GM21619 (cell line): ENCODE data around the gene TCF7L2.
"Not testable (repeated sequence)": the region's sequence is repeated elsewhere in the genome, so short reads cannot be mapped to it uniquely, and the experiment has no call there.

Experiments used
- ATAC-seq: cut with Tn5 transposase; IDR thresholded peaks from one replicate; pipeline ENCODE4 v1.9.1; 2021; ENCODE audit not compliant: unreplicated experiment

Gene TCF7L2

DNA sequence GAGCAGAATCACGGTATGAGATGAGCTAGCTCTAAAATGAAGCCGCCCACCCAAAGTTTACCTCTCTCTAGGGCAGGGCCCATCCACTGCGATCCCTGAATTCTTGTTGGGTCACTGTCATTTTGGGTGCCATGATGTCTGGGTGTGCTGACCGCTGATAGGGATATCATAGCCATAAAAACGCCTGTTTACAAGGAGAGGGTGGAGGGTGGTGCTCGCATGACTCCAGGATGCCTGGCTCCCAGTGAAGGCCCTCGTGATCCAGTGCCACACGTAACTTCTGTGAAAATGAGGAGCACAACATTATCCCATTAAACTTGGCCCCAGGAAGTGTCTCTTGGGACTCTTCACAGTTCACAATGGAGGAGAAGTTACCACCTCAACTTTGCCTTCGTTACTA lies 139.5 kb downstream of the TCF7L2 start:
- no peak for ATAC-seq

DNA sequence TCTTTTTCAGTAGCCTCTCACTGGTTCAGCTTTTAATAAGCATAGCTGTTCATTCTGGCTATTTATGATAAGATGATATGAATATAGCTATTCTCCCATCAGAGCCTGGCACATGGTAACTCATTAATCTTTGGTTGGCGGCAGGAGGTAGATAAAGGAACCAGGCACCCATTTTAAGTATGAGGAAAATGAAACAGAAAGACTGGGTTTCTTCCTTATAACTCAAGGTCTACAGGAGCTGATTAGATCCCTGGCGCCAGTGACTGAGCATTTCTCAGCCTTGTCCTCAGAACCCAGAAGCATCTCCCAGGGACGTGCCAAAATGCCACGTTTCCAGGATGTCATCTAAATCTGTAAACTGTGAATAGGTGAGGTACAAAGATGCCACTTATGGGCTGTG lies 141.9 kb downstream of the TCF7L2 start:
- no peak for ATAC-seq

- ATAC-seq = peak; percentile 68
These were observed 143.4 kb downstream of the TCF7L2 start for GRCh38 chr10:113093188-113094113.

DNA sequence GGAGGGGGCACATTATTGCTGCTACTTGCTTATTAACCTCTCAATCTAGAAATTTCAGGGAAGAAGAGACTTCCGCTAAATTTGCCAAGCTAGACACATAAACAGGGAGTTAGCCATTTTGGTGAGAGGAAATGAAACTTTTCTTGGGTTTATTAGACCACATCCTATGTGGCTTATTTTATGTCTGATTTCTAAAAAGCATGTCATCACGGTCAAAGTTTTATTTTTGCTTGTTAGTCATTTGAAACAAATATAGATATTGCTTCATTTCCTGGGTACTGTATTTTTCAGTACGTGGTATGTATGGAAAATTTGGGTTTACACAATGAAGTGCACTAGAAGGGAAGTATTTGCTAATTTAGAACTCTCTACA lies 144.1 kb downstream of the TCF7L2 start:
- peak; percentile 77 for ATAC-seq

- ATAC-seq = no peak
These were observed 145.5 kb downstream of the TCF7L2 start for GRCh38 chr10:113095419-113096127.

DNA sequence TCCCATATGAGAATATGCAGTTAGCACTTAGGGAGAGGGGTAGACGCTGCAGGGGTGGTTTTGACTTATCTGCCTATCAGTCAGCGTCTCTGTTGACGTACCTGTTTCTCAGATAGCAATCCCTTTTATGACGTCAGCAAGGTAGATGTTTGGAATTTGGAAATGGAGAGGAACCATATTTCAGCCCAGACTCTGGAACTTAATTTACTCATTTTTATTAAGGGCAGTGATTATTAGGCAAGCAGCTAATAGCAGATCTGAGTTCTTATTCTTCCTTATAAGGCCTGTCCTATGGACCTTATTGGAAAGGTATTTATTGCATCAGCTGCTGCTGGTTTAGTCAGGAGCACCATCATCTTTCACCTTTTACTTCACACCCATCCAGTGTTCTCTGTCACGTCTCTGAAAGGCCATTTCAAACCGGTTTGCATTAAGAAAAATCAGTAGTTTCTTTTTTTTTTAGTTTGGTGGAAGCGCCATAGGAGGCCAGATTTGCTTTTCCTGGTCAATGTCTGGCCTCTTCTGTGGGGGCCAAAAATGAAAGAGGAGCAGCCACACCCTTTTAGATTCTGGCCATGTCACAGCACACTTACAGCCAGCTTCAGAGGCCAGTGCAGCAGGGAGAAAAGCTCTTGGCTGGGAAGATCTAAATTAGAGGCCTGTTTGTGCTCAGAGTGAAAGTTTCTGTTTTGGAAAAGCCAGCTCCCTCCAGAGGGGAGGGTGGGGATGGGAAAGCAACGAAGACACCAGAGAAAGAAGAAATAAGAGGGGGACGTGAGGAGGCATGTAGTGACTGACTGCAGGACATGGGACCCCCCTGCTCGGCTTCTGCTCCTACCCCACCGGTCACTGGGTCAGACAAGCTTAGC lies 146.3 kb downstream of the TCF7L2 start:
- ATAC-seq = no peak

GRCh38 chr10:113097036-113097435 lies 147.0 kb downstream of the TCF7L2 start:
- ATAC-seq = no peak

GRCh38 chr10:113099431-113100183 lies 149.6 kb downstream of the TCF7L2 start:
- ATAC-seq = no peak

- no peak for ATAC-seq
These were observed 150.2 kb downstream of the TCF7L2 start for GRCh38 chr10:113100281-113100680.

DNA sequence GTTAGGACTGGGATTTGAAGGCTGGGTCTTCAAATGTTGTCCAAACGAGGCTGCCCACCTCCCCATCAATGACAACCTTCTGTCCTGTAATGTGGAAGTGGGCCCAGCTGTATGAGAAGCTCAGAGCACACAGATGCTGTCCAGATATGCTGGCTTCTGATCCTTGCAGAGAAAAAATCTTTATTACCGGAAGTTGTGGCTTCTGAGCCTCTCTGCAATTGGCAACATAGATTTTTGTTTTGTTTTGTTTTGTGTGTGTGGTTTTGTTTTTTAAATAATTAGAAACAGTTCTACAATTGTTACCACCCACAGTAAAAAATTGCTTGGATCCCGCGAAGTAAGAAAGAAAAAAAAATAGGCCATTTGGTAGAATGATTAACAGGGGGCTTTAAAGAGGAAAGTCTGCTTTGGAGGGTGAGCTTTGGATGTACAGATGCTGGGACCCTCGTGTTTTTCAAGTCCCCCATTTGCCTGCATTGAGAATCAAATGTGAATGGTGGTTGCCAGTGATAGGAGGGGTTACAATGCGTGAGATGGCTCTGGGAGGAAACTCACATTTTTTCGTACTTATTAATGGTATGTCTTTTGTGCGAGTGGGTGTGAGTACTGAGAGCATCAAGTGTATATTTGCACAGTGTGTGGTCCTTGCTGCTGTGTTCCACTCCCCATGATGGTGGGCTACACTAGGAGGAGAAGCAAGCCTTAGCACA lies 153.2 kb downstream of the TCF7L2 start:
- no peak for ATAC-seq

DNA sequence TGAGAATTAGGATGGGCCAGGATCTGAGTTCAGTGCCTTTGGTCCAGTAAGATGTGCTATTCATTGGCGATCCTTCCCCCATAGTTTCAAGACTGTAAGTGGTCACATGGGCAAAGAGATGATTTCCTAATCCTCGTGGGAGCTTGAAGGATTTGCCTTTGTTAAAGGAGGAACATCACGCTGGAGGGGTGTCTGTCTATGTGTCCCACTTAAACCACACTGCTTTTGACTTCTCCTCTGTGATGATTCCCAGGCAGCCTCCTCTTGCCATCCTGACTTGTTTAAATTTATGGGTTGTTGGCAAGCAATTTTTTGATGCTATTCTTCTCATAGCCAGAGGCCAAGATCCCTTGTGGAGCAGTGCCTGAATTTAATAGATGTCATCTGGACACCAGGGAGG lies 154.0 kb downstream of the TCF7L2 start:
- no peak for ATAC-seq

- no peak for ATAC-seq
These were observed 158.3 kb downstream of the TCF7L2 start for GRCh38 chr10:113108194-113108835.

GRCh38 chr10:113108948-113109347 lies 158.9 kb downstream of the TCF7L2 start:
- no peak for ATAC-seq

DNA sequence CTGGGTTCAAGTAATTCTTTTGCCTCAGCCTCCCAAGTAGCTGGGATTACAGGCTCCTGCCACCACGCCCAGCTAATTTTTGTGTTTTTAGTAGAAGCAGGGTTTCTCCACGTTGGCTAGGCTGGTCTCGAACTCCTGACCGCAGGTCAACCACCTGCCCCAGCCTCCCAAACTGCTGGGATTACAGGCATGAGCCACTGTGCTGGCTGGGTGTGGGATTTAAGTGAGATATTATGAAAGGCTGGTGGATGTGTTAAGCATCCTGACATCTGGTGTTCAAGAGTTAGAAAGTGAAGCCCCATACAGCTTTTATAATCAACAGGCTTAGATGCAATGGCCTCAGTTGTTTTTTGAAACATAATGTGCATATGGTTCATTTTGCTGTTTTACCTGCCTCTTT lies 159.4 kb downstream of the TCF7L2 start:
- not testable (repeated sequence) for ATAC-seq

DNA sequence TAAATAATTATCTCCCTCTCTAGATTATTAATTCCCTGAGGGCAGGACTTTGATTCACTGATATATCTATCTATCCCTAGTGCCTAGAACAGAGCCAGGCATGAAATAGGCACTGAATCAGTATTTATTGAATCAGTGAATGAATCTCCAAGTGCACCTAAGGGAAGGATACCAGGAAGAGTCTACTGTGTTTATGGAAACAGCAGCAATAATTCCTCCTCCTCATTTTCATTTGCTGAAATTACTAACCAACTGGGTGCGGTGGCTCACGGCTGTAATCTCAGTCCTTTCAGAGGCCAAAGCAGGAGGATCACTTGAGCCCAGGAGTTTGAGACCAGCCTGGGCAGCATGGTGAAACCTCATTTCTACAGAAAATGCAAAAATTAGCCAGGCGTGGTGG lies 161.2 kb downstream of the TCF7L2 start:
- no peak for ATAC-seq

DNA sequence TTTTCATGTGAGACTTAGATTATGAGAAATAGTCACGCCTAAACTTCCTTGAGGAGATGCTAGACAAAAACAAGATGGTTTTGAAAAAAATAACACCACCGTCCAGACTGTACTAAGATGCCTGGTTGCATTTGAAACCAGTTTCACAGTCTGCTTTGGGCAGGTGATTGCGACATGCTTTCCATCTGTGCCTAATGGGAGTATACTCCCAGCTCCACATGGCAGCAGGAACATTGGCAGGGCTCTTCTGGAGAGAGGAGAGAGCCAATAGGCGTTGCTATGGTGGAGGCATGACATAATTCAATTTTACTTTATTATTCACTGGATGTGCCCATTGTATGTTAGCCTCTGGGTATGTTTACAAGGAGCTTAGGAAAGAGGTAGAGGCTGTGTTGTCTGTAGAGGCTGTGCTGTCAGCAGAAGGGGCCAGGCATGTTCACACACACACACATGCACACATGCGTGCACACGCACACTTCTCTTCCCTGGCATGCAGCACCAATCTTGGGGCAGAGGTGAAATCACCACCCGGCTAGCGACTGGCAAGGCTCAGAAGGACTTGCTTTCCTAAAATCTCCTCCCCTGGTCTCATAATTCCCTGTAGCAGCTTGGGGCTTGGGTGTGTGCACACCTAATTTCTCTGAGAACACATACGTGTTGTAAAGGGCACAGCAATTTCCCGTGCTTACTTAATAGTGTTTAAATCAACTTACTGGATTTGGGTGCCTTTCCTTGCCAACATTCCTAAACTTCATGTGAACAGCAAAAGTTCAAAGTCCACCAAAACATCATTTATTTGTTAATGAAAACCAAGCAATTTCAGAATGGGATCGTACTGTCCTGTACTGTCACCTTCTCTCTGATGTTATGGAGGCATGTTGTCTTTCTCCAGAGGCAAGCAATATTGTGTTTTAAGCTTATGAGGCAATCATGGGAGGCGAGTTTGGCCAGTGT lies 162.1 kb downstream of the TCF7L2 start:
- ATAC-seq = no peak

DNA sequence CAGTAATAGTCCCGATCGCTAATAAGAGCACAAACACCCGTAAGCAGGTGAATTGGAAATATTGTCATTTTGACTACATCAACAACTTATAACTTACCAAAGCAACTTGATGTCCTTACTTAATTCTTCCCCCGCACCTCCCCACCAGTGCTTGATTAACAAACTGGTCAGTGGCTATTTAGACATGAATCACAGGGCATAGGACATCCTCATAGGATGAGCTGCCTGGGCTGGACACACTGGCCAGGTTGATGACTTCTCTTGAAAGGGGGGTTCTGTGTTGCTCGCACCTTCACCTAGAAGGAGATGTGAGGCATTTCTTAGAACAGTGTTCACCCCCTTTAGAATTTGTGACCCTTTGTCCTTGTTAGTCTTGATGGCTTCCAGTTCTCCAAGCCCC lies 163.2 kb downstream of the TCF7L2 start:
- ATAC-seq = no peak

GRCh38 chr10:113113918-113114317 lies 163.9 kb downstream of the TCF7L2 start:
- no peak for ATAC-seq
